GM19397 (cell line): ENCODE results near the gene TRPT1.

Source experiments
- ATAC-seq: cut with Tn5 transposase; IDR thresholded peaks from one replicate; pipeline ENCODE4 v1.9.1; 2021; ENCODE audit warnings: mild to moderate bottlenecking, moderate library complexity; ENCODE audit not compliant: unreplicated experiment

Gene TRPT1, protein sequence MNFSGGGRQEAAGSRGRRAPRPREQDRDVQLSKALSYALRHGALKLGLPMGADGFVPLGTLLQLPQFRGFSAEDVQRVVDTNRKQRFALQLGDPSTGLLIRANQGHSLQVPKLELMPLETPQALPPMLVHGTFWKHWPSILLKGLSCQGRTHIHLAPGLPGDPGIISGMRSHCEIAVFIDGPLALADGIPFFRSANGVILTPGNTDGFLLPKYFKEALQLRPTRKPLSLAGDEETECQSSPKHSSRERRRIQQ

DNA sequence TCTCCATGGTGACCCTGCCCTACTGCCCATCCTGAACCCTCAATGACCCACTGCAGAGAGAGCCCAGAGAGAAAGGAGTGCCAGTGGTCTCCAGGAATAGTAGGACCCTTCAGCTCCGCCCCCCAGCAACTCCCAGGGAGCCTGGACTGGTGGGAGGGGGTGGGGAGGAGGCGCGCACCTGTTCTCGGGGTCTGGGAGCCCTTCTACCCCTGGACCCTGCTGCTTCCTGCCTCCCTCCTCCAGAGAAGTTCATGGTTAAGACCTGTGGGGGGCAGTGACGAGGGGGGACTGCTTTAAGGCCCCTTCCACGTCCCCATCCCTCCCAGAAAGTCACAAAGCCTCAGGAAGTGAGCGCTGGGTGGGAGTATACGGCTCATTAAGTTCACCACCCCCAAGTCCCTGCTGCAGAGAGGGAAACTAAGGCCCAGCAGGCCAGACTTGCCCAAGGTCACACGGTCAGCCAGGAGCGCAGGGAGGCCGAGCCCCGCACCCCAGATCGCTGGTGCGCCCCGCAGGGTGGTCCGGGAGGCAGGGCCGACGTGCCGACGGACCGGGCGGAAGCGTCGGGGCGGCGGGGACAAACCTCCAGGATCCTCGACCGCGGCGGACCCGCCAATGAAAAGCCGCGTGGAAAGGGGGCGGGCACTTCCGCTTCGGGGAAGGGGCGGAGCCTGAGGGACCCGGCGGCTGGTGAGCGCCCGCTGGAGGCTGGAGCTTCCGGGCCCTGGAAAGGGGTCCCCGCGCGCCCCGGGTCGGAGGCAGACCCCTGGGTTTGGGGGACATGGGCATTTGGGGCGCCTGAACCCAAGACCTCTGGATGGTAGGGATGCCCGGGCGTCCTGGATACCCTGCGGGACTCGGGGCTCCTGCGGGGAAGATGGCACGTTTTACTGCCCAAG lies at the start of gene TRPT1, which contains the start of gene NUDT22:
Gene TRPT1 (minus strand): TSS at position 579 of the 899 bp plus-strand sequence. CDS start 326 bp downstream, at position 253.
Gene NUDT22 (plus strand): TSS at position 667 of the 899 bp plus-strand sequence. CDS start 379 bp downstream, outside the sequence.
- ATAC-seq = peak; percentile 50

DNA sequence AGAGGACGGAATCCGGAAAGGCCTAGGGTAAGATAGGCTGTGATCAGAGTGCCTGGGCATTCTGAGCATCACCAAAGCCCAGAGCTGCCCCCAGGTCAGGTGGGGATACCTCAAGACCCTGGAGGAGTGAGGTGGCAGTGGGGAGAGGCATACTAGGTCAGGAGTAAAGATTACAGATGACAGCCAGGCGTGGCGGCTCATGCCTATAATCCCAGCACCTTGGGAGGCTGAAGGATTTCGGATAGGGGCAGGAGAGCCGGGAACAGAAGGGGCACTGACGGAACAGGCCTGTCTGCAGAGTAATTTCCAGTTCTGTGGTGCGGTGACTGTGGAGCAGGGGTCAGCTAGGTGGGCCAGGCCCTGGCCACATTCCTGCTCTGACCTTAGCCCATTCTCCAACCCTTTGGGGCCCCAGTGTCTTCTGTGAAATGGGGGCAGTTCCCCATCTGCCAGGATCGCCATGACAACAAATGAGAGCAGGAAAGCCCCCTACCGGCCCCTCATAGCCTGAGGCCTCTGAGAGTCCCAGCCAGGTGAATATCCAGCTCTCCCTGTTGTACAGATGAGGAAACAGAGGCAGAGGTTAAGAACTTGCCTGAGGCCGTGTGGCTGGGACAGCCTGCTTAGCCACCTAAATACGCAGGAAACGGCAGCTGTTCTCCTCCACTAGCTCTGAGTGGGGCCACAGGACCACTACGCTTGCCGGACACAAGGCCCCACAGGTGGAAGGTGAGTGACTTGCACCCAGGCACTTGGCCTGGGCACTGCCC lies 49.2 kb upstream of the TRPT1 start:
- ATAC-seq = no peak

DNA sequence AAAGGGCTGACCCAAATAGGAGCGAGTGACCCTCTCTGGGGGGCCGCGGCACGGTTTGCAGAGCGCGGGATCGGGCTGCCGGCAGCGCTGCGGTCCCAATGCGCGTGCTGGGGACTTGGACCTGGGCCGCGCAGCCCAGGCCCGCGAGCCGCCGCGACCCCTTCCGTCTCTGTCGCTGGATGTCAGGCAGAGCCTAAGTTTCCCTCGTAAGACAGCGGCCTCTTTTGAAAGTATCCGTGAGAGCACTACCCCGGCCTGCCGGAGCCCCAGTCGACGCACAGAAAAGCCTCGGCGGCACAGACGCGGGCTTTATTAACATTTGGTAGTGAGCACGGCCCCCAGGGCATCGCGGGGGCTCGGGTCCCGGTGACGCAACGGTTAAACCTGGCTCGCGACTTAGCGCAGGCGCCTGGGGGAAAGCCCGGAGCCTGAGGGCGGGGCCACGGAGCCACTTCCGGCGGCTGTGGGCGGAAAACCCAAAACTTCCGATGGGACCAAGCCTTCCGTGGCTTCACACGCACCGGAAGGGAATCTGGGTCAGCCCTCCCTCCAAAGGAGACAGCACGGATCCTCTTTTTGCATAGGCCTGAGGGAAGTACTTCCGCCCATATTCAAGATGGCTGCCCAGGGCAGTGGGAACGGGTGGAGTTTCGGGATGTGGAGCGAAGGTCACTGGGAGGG lies 43.7 kb upstream of the TRPT1 start:
- ATAC-seq = peak; percentile 58

DNA sequence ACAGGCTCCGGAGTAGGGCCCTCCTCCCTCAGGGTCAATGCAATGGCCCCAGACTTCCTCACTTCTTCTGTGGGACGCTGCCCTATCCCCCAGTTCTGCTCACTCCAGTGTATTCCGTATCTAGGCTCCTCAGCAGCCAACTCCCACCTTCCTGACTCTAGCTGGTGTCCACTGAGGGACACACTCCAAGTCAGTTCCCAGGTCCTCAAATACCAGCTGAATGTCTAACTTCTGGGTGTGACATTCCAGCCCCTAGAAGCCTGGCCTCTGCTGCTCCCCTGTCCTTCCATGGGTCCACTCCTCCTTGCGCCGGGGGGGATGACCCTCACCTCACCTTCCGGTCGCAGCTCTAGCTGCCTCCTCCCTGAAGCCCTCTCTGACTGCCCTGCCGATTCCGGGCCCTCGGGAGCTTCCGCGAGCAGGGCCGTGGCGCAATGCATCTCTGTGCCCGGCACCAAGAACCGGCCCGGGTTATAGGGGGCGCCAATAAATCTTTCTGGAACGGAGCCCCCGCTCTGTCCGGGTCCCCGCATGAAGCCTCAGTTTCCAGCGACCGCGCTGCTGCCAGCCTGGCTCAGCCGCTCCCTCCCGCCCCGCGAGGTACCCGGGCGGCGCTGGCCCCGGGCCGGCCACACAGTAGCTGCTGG lies 43.0 kb upstream of the TRPT1 start:
- ATAC-seq = peak; percentile 16

DNA sequence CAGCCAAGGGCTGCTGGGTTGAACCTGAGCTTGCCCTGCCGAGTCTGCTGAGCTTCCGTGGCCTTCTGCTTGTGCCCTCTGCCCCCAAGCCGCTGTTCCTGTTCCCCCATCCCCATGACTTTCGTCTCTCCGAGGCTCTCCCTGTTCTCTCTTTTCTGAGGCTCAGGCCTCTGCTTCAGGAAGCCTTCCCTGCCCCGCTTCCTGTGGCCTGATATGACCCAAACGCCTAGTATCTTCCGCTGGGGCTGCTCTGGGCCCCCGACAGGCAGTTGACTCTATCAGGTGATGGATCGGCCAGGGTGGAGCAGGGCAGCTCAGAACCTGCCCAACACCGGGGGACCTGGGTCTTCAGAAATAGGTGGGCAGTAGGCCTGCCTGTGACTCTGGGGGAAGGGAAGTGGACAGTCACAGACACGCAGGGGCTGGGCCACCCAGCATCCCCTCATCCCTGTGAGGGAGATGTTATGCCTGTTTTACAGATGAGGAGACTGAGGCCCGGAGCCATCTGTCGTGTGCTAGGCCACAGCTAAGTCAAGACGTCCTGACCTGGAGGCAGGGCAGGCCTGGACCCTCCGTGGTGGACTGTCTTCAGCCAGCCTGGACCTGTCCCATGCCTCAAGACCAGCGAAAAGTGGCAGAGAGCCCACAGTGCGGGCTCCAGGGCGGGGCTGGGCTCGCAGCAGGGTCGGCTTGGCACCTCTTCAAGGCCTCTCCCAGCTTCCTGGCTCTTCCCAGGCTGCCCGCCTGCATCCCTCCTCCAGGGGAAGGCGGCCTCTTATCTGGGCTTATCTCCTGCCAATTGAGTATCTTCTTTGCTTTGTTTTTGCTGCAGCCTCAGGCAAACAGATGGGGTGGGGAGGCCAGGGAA lies 42.3 kb upstream of the TRPT1 start:
- no peak for ATAC-seq

DNA sequence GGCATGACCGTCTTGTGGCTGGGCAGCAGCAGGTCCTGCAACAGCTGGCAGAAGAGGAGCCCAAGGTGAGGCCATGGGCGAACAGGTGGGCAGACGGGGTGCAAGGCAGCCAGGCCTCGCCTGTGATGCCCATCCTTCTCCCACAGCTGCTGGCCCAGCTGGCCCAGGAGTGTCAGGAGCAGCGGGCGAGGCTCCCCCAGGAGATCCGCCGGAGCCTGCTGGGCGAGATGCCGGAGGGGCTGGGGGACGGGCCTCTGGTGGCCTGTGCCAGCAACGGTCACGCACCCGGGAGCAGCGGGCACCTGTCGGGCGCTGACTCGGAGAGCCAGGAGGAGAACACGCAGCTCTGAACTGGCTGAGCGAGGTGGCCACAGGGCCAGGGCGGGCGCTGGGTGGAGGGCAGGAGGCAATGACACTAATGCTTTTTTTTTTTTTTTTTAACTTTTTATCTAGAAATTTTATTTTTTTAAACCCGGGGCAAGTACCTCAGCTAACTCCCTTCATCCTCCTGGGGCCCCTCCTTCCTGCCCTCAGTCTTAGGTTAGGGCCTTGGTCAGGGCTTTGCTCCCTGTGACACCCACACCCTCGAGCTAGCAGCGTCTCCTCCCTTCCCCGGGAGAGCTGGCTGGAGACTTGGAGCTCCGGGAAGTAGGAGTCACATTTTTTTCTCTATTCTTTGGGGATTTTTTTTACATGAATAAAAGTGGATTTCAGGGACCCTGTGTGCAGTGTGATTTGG lies 41.4 kb upstream of the TRPT1 start:
- ATAC-seq = no peak

DNA sequence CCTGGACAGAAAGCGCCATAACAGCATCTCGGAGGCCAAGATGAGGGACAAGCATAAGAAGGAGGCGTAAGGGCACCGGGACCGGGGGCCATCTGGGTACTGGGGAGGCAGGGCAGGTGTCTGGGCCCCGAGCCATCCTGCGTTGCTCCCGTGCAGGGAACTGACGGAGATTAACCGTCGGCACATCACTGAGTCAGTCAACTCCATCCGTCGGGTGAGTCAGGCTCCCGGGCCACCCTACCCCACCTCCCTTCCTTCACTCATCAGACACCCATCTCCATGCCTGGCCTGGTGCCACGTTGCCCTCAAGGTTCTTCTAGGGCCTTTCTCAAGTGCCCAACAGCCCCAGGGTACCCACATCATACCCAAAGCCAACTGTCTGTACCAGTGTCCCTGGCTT lies 40.4 kb upstream of the TRPT1 start:
- no peak for ATAC-seq

DNA sequence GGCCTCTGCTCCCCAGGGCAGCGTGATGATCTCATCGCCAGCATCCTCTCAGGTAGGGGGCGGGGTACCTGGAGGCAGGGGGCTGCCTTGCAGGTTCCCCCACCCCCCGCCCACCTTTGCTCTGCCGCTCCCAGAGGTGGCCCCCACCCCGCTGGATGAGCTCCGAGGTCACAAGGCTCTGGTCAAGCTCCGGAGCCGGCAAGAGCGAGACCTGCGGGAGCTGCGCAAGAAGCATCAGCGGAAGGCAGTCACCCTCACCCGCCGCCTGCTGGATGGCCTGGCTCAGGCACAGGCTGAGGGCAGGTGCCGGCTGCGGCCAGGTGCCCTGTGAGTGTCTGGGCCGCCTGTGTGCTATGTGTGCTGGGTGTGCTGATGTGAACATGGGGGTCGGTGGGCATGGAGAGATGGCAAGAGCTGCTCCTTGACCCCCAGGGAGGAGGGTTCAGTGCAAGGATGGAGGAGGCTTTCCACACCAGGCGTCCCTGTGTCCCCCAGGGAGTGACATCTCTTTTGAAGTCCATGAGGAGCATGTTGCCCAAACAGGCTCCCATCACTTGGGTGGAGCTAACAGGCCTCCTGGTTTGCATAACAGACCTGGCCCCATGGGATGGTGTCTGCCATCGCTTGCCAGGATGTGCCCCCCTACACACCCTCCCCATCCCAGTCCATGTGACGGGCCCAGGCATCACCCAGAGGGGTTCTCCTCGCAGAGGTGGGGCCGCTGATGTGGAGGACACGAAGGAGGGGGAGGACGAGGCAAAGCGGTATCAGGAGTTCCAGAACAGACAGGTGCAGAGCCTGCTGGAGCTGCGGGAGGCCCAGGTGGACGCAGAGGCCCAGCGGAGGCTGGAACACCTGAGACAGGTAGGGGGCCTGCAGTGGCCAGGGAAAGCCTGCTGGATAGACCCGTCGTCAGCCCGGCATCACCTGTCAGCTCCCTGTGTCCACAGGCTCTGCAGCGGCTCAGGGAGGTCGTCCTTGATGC lies 39.5 kb upstream of the TRPT1 start:
- ATAC-seq = no peak

DNA sequence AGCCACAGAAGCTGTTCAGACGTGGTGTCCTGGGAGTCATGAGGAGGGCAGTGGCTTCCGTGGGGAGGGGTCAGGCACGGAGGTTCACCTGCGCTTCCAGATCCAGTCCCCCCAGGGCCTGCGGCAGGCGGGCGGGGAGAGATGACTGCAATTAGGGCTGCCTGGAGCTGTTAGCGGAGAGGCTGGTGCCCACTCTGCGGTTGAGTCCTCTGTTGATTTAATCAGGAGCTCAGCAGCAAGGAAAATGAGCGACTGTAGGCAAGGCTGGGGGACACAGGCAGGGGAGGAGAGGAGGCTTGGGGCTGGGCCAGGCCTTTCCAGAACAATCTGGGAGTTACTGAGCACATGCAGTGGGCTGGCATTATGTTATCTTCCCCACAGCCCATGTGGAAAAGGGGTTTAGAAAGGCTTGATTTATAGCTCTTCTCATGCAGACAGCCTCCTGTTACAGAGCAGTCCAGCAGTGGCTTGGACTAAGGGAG lies 38.4 kb upstream of the TRPT1 start:
- ATAC-seq = no peak

DNA sequence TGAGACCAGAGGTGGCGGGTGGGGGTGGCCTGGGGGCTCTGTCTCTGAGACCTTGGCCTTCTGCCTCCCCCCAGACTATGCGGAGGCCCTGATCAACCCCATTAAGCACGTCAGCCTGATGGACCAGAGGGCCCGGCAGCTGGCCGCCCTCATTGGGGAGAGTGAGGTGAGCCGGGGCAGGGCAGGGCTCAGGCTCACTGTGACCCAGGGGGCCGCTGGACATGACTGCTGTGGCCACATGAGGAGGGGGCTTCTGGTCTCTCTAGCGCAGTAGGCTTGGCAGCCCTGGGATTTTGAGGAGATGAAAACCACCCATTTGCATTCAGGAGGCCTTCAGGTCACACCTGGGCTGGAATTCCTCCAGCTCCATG lies 37.9 kb upstream of the TRPT1 start:
- no peak for ATAC-seq

DNA sequence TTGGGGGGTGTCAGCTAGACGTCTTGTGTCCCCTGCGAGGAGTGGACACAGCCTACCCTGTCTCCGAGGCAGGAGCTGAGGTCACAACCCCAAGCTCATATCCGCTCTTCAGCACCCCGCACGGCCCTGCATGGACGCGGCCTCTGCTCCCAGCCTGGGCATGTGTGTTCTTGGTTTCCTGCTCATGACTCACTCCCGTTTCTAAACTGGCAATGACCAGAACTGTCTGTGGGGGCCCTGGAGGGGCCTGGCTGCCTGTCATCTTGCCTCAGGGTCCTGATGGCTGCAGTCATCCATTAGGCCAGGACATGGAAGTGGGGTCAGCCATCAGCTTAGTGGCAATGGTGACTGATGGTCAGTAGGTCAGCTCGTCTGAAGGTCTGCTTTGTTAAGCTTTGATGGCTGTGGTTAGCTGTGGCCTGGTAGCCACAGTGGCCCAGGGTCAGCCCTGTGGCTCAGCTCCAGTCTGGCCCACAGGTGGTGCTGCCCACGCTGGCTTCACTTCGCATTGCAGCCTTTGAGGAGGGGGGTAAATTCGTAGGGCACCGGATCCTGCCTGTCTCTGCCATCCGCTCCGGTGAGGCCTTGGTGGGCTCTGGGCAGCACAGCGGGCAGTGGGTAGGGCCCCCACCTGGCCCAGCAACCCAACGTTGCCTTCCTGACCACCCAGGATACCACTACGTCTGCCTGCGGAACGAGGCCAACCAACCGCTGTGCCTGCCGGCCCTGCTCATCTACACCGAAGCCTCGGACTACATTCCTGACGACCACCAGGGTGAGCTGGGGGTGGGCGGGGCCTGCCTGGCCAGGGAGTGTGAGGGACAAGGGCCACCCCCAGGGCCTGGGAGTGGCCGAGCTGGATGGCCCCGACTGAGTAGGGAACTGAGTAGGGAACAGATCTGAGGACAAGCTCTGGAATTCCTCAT lies 37.3 kb upstream of the TRPT1 start:
- no peak for ATAC-seq

DNA sequence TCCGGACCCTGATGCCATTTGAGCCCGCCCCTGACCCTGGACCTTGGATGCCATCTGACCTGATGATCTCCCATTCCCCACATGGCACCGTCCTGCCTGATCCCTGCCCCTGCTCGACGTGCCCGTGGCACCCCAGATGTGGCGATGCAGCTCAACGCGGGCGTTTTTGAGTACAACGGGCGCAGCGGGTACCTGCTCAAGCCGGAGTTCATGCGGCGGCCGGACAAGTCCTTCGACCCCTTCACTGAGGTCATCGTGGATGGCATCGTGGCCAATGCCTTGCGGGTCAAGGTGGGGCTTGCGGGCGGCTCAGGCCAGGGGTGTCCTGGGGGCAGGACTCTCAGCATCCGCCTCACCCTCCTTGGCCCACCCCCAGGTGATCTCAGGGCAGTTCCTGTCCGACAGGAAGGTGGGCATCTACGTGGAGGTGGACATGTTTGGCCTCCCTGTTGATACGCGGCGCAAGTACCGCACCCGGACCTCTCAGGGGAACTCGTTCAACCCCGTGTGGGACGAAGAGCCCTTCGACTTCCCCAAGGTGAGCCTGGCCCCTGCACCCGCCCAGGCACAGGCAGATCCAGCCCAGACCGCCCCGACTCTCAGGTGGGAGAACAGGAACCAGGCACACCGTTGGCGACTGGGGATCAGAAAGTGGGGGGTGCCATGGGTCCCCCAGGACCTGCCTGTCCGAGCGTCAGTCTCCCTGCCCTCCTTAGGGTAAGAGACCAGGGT lies 36.5 kb upstream of the TRPT1 start:
- ATAC-seq = no peak

DNA sequence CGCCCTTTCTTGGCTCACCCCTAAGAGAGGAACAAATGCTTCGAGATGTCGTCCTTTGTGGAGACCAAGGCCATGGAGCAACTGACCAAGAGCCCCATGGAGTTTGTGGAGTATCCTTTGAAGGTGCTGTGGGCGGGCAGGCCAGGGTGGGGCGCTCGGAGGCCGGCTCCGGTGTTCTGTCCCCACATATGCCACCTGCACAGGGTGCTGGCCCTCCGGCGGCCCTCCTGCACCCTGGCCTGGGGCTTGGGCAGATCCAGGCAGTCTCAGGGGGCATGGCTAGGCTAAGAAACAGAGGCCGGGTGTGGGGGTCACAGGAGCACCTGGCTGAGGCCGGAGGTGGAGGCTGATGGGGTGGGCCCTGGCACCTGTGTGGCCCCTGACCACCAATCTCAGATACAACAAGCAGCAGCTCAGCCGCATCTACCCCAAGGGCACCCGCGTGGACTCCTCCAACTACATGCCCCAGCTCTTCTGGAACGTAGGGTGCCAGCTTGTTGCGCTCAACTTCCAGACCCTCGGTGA lies 35.6 kb upstream of the TRPT1 start:
- ATAC-seq = no peak

DNA sequence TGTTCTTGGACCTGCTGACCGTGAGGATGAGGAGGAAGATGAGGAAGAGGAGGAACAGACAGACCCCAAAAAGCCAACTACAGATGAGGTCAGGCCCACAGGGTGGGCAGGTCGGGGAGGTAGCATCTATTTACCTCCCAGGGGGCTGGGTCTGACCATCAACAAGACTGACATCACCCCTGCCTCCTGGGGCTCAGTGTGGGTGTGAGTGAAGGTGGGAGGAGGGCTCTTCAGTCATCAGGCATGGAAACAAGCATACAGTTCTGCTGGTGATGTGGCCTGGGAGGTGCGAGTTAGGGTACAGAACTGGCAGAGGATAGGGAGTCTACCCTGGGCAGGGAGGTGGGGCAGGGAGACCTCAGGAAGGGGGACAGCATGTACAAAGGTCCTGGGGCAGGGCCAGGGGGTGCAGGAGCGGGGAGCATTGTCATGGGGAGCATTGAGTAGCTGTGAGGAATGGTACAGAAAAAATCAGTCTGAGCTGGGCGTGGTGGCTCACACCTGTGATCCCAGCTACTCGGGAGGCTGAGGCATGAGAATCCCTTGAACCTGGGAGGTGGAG lies 34.2 kb upstream of the TRPT1 start:
- ATAC-seq = no peak

DNA sequence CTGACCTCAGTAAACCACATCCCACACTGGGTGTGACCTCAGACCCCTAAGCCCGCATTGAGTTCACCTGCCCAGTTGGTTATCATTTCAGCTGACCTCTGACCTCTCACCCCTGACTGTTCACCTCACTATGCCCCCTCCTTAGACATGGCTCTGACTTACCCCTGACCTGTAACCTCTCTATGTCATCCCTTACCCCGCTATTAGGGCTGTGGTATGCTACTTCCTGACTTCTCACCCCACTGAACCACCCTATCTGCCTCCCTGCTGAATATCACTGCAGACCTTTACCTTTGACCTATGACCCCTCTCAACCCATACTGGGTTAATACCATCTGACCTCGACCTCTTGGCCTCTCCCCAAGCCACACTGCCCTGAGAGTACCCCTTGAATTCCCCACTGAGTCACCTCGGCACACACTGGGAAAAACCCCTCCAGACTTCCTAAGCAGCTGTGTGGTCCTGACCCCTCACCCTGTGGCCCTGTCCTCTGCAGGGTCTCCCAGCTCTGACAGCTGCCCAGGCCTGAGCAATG lies 33.6 kb upstream of the TRPT1 start:
- ATAC-seq = no peak
